KMS-11 (cell line): ENCODE measurements around the gene MTMR1.

Source experiments
- H2AFZ ChIP-seq: fragments of 200-600 bp; sonication (generic); 2 replicates; pipeline ENCODE4 v1.6.1; 2016; ENCODE audit warnings: antibody characterized with exemption, mixed run types, low read depth
- H3K27ac ChIP-seq: fragments of 200-600 bp; sonication (generic); 2 replicates; pipeline ENCODE4 v1.6.1; 2016; ENCODE audit warnings: mild to moderate bottlenecking, mixed run types
- H3K27me3 ChIP-seq: fragments of 200-600 bp; sonication (generic); 2 replicates; pipeline ENCODE4 v1.6.1; 2017; ENCODE audit warnings: mild to moderate bottlenecking, low read depth, mixed run types, moderate library complexity; ENCODE audit not compliant: insufficient read depth
- H3K36me3 ChIP-seq: fragments of 200-600 bp; sonication (generic); 2 replicates; pipeline ENCODE4 v1.6.1; 2017; ENCODE audit warnings: mild to moderate bottlenecking, mixed run types; ENCODE audit not compliant: insufficient read depth
- H3K4me1 ChIP-seq: fragments of 200-600 bp; sonication (generic); 2 replicates; pipeline ENCODE4 v1.6.1; 2016; ENCODE audit warnings: mild to moderate bottlenecking, low read depth, mixed run types; ENCODE audit not compliant: poor library complexity, severe bottlenecking
- H3K4me2 ChIP-seq: fragments of 200-600 bp; sonication (generic); 2 replicates; pipeline ENCODE4 v1.7.0; 2016; ENCODE audit warnings: mild to moderate bottlenecking, mixed run types
- H3K4me3 ChIP-seq: fragments of 200-600 bp; sonication (generic); IDR thresholded peaks from 2 replicates; pipeline ENCODE4 v1.6.1; 2017; ENCODE audit warnings: low read depth, low read length, mixed read lengths; ENCODE audit not compliant: insufficient read depth
- H3K79me2 ChIP-seq: fragments of 200-600 bp; sonication (generic); 2 replicates; pipeline ENCODE4 v1.6.1; 2016; ENCODE audit warnings: low read depth, mixed run types; ENCODE audit not compliant: insufficient read depth
- H3K9ac ChIP-seq: fragments of 200-600 bp; sonication (generic); 2 replicates; pipeline ENCODE4 v1.6.1; 2016; ENCODE audit warnings: mild to moderate bottlenecking, mixed run types
- H4K20me1 ChIP-seq: fragments of 200-600 bp; sonication (generic); 2 replicates; pipeline ENCODE4 v1.6.1; 2016; ENCODE audit warnings: mild to moderate bottlenecking, mixed run types; ENCODE audit not compliant: insufficient read depth
- TF ChIP-seq, protein P1 (sequence below): fragments of 200-600 bp; sonication (generic); conservative IDR thresholded peaks from 2 replicates; pipeline ENCODE4 v1.6.1; 2017; ENCODE audit warnings: low read depth, mild to moderate bottlenecking, antibody characterized with exemption, low read length, moderate library complexity, mixed read lengths

The MTMR1 gene

DNA sequence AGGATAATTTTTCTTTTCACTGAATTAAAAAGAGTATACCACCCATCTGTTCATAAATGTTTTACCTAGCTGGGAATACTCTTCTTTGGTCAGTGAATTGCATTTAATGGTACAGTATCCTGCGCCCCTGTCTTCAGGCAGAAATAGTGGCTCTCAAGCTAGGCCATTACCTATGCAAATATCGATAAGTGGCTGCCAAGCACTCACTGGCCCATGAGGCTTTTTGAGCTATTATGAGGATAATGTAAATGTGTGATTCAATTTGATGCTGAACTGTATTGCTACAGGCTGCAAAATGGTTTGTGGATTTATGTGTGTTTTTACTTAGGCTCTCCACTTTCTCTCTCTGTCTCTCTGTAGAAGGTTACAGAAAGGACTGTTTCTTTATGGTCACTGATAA is 30.1 kb upstream of the MTMR1 start:
- no peaks in the 10 kb centered on the region for H4K20me1 ChIP-seq
- no peaks in the 10 kb centered on the region for H3K79me2 ChIP-seq
- H3K4me2 ChIP-seq, result no peak overlapping the region
- TF ChIP-seq, protein P1, sequence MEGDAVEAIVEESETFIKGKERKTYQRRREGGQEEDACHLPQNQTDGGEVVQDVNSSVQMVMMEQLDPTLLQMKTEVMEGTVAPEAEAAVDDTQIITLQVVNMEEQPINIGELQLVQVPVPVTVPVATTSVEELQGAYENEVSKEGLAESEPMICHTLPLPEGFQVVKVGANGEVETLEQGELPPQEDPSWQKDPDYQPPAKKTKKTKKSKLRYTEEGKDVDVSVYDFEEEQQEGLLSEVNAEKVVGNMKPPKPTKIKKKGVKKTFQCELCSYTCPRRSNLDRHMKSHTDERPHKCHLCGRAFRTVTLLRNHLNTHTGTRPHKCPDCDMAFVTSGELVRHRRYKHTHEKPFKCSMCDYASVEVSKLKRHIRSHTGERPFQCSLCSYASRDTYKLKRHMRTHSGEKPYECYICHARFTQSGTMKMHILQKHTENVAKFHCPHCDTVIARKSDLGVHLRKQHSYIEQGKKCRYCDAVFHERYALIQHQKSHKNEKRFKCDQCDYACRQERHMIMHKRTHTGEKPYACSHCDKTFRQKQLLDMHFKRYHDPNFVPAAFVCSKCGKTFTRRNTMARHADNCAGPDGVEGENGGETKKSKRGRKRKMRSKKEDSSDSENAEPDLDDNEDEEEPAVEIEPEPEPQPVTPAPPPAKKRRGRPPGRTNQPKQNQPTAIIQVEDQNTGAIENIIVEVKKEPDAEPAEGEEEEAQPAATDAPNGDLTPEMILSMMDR, result no peak
- H3K4me1 ChIP-seq, result no peaks in the 10 kb centered on the region
- H3K27me3 ChIP-seq, result no peaks in the 10 kb centered on the region
- H3K4me3 ChIP-seq, result no peak overlapping the region
- no peak overlapping the region for H3K9ac ChIP-seq
- no peak overlapping the region for H2AFZ ChIP-seq
- no peaks in the 10 kb centered on the region for H3K36me3 ChIP-seq
- H3K27ac ChIP-seq, result no peak overlapping the region

GRCh38 chrX:150664290-150664689 is 28.9 kb upstream of the MTMR1 start:
- H3K27ac ChIP-seq, result no peak overlapping the region
- H3K9ac ChIP-seq, result no peak overlapping the region
- no peak overlapping the region for H3K4me3 ChIP-seq
- TF ChIP-seq, protein P1, result no peak
- no peak overlapping the region for H3K4me2 ChIP-seq
- H3K79me2 ChIP-seq, result no peaks in the 10 kb centered on the region
- H3K27me3 ChIP-seq, result no peaks in the 10 kb centered on the region
- no peaks in the 10 kb centered on the region for H3K36me3 ChIP-seq
- no peak overlapping the region for H2AFZ ChIP-seq
- H3K4me1 ChIP-seq, result no peaks in the 10 kb centered on the region
- no peaks in the 10 kb centered on the region for H4K20me1 ChIP-seq

- no peak overlapping the region for H3K9ac ChIP-seq
- H3K4me1 ChIP-seq, result no peaks in the 10 kb centered on the region
- no peak overlapping the region for H3K27ac ChIP-seq
- TF ChIP-seq, protein P1, result no peak
- H4K20me1 ChIP-seq, result no peaks in the 10 kb centered on the region
- H3K4me3 ChIP-seq, result no peak overlapping the region
- no peak overlapping the region for H3K4me2 ChIP-seq
- no peak overlapping the region for H2AFZ ChIP-seq
- H3K27me3 ChIP-seq, result no peaks in the 10 kb centered on the region
- H3K79me2 ChIP-seq, result no peaks in the 10 kb centered on the region
- H3K36me3 ChIP-seq, result no peaks in the 10 kb centered on the region
These were observed 17.0 kb upstream of the MTMR1 start for GRCh38 chrX:150676221-150676620.

GRCh38 chrX:150680974-150681373 is 12.2 kb upstream of the MTMR1 start:
- no peaks in the 10 kb centered on the region for H3K27me3 ChIP-seq
- H3K36me3 ChIP-seq, result no peaks in the 10 kb centered on the region
- no peaks in the 10 kb centered on the region for H3K79me2 ChIP-seq
- H3K27ac ChIP-seq, result no peak overlapping the region
- H3K9ac ChIP-seq, result no peak overlapping the region
- H2AFZ ChIP-seq, result no peak overlapping the region
- no peak overlapping the region for H3K4me3 ChIP-seq
- H4K20me1 ChIP-seq, result no peaks in the 10 kb centered on the region
- H3K4me2 ChIP-seq, result no peak overlapping the region
- no peaks in the 10 kb centered on the region for H3K4me1 ChIP-seq
- TF ChIP-seq, protein P1, result no peak
